Stimulated activated CD8-positive, alpha-beta memory T cell treated with anti-CD3 and anti-CD28 coated beads, Interleukin-7, amount 100 ng/mL, for 4 hours (primary cell): ENCODE measurements around the gene MME.

Experiments used
- DNase-seq, 2 donors: peaks; one replicate each; pipeline ENCODE4 v3.0.0-alpha.2; 2020; ENCODE audit warnings: low read depth in 2 of 2

MME gene

GRCh38 chr3:155232605-155233004 is 152.5 kb downstream of the MME start:
- DNase-seq: no peak

GRCh38 chr3:155233213-155233612 is 153.1 kb downstream of the MME start:
- no peak for DNase-seq
